Heart left ventricle (tissue), 13 donors: ENCODE data around the gene TWF2.

Experiments used
- CTCF ChIP-seq, 12 donors: fragments of 200-600 bp; sonication (generic) in 4 of 12; IDR thresholded peaks; one replicate each; pipeline versions ENCODE4 v1.5.0 to v1.8.0; 2018 to 2022; ENCODE audit warnings: antibody characterized with exemption in 12 of 12, mild to moderate bottlenecking in 5 of 12
- POLR2A ChIP-seq, 2 donors: fragments of 450-650 bp; IDR thresholded peaks; one replicate each; pipeline ENCODE4 v1.6.1; 2017; ENCODE audit warnings: antibody characterized with exemption in 2 of 2, mild to moderate bottlenecking in 2 of 2, moderate library complexity in 2 of 2
- donor health status: ischemic (EF 13 %, LVEDD 7.1; RV severe dilation, severe dysfunction).
- donor health status: DM: no; HTN: yes; CAD: no.
- donor health status: DM: no; HTN: no; CAD: no.
- donor health status: ischemic (EF 25% LVEDD 6.9; RV normal size, moderate dysfunction).
- donor health status: ischemic (EF 25% LVEDD 5.7; RV mildly dilated, moderate dysfunction).
- donor health status: ischemic (EF 35%, LVEDD 5.7; RV mildly dilated, moderate dysfunction).
- donor health status: nonischemic (EF 11% LVEDD 7.7; RV severe dilation, severe dysfunction).
- donor health status: DM: yes; HTN: yes; CAD: no.
- donor health status: PGD.
- donor health status: ischemic (EF 29% LVEDD 5.4; RV normal size, mild dysfunction).
- donor health status: nonischemic (EF 23%, LVEDD 6.1; RV moderate dilation, normal function).

GRCh38 chr3:52222319-52223221 lies 16.4 kb downstream of the TWF2 start:
- TF ChIP-seq POLR2A (IDR thresholded peaks at IDR 0.05) (no peak), CTCF (IDR thresholded peaks at IDR 0.05) (no peak)
